Prostate gland (tissue), 1 donor: Measurements from ENCODE around the gene CFDP1.

Experiments
- POLR2A ChIP-seq: fragments of 450-650 bp; IDR thresholded peaks from one replicate; pipeline ENCODE4 v1.6.1; 2016; ENCODE audit warnings: antibody characterized with exemption, mild to moderate bottlenecking
- POLR2AphosphoS5 ChIP-seq: sonication (generic); formaldehyde crosslinking; IDR thresholded peaks from one replicate; pipeline ENCODE4 v1.6.1; 2017; ENCODE audit warnings: antibody characterized with exemption

GRCh38 chr16:75271441-75272096 lies 161.7 kb downstream of the CFDP1 start:
- TF ChIP-seq POLR2A = no peak
- TF ChIP-seq POLR2AphosphoS5 = no peak
